GM12891 (cell line): ENCODE data around the gene VPS16.

ENCODE experiments used
- POLR2A ChIP-seq: IDR thresholded peaks from 2 replicates; pipeline ENCODE4 v1.6.1; 2011; ENCODE audit warnings: low read depth, low read length, control low read depth
- POLR2AphosphoS5 ChIP-seq: IDR thresholded peaks from 2 replicates; pipeline ENCODE4 v1.6.1; 2011; ENCODE audit warnings: low read depth, low read length, control low read depth

DNA sequence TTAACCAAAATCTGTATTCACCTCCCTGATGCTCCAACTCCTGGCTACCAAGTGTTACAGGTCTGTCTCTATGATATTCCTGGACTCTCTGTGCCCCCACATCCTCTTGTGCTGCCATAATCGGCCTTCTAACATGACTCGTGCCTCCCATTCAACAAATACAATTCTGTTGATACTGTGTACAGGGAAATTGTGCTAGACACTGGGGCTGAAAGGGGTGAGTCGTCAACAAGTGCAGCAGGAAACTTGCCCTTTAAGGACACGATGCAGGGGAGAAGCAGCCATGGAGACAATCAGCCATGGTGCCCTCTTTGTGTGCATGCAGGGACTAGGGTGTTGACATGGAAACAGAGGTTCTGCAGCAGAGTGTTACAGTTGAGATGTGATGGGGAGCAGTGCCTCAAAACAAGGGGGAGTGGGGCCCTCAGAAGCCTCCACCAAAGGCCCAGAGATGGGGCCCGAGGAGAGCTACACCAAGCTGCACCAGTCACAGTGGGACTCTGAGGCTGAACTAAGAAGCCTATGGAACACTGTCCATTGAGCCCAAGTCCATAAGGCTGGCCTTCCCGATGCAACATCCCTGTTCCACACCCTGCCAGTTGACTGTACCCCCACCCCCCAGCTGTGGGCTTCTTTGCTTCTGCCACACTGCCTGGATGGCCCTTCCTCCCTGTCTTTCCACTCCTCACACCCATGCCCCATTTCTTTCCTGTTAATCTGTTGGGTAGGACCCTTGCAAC lies 3.2 kb upstream of the VPS16 start:
- no peak for TF ChIP-seq POLR2A
- TF ChIP-seq POLR2AphosphoS5: no peak
